Heart right ventricle (tissue), 16 donors: ENCODE results near the gene NTHL1. TPM values are rescaled to one million over a fixed set of nuclear protein-coding genes. Genes with fewer than 3 reads are reported as not detected.

ENCODE experiments used
- ATAC-seq, 8 donors: fragments of 200-7000 bp; cut with Tn5 transposase; one replicate each; pipeline ENCODE4 v1.9.1; 2020; ENCODE audit warnings: mild to moderate bottlenecking in 8 of 8, moderate library complexity in 8 of 8, moderate number of reproducible peaks in 1 of 8
- DNase-seq, 2 donors: peaks; one replicate each; pipeline ENCODE4 v3.0.0-alpha.2; 2020
- H3K27ac ChIP-seq, 10 donors: fragments of 200-600 bp; sonication (generic) in 2 of 10; one replicate each; pipeline versions ENCODE4 v1.5.0 to v1.8.0; 2020 to 2022; ENCODE audit warnings: mild to moderate bottlenecking in 3 of 10
- H3K27me3 ChIP-seq, 7 donors: fragments of 200-600 bp; one replicate each; pipeline ENCODE4 v1.8.0; 2021 to 2022; ENCODE audit warnings: mild to moderate bottlenecking in 2 of 7
- H3K36me3 ChIP-seq, 9 donors: fragments of 200-600 bp; sonication (generic) in 1 of 9; one replicate each; pipeline versions ENCODE4 v1.5.0 to v1.8.0; 2020 to 2022; ENCODE audit warnings: mild to moderate bottlenecking in 2 of 9
- H3K4me1 ChIP-seq, 9 donors: fragments of 200-600 bp; sonication (generic) in 1 of 9; one replicate each; pipeline versions ENCODE4 v1.5.0 to v1.8.0; 2020 to 2022; ENCODE audit warnings: mild to moderate bottlenecking in 4 of 9
- H3K4me3 ChIP-seq, 10 donors: fragments of 200-600 bp; sonication (generic) in 2 of 10; one replicate each; pipeline versions ENCODE4 v1.5.0 to v1.8.0; 2020 to 2022; ENCODE audit warnings: mild to moderate bottlenecking in 7 of 10, moderate library complexity in 2 of 10
- H3K9me3 ChIP-seq, 11 donors: fragments of 200-600 bp in 10 of 11; sonication (generic) in 2 of 11; one replicate each; pipeline versions ENCODE4 v1.5.0 to v1.8.0; 2013 to 2022; ENCODE audit warnings: mild to moderate bottlenecking in 2 of 11, control low read depth in 1 of 11, moderate library complexity in 1 of 11
- CTCF ChIP-seq, 9 donors: fragments of 200-600 bp; sonication (generic) in 2 of 9; IDR thresholded peaks; one replicate each; pipeline versions ENCODE4 v1.5.0 to v1.8.0; 2021 to 2022; ENCODE audit warnings: antibody characterized with exemption in 9 of 9, mild to moderate bottlenecking in 5 of 9, moderate library complexity in 1 of 9
- WGBS, 2 donors: extraction: QIAGEN DNeasy Blood & Tissue Kit; methylation state at CpG; one replicate each; pipeline ENCODE4 v1.1.7; 2013; ENCODE audit warnings: inconsistent platforms in 1 of 2; 5-methylcytosine and 5-hydroxymethylcytosine counted together
- intact Hi-C, 10 donors: fragments of 100-400 bp; cut with DNase I; formaldehyde crosslinking; loops; one replicate each; pipeline versions ENCODE4 v1.11.1 to v1.14.2; 2022
- polyA plus RNA-seq, 2 donors: library from polyadenylated mRNA; stranded (reverse); fragments of 200-250 nt; gene quantifications; one replicate each; pipeline ENCODE4 v1.2.3, GENCODE V29; 2013
- total RNA-seq, 10 donors: library from RNA; stranded (reverse); fragmentation: NEBNext Ultra II Directional in 3 of 10; extraction: Animal tissue kit (Norgen Biotek cat#: 25700) in 3 of 10; gene quantifications; one replicate each; pipeline versions ENCODE4 v1.2.1 to v1.2.4, GENCODE V29; 2021 to 2023
- donor health status: Arrhythmogenic right ventricular cardiomyopathy.
- donor health status: ischemic (EF 13 %, LVEDD 7.1; RV severe dilation, severe dysfunction).
- donor health status: healthy with polysubstance abuse.
- donor health status: DM: no; HTN: yes; CAD: no.
- donor health status: DM: no; HTN: no; CAD: no.
- donor health status: ischemic (EF 25% LVEDD 6.9; RV normal size, moderate dysfunction).
- donor health status: ischemic (EF 25% LVEDD 5.7; RV mildly dilated, moderate dysfunction).
- donor health status: healthy.
- donor health status: DM: yes; HTN: yes; CAD: no.
- donor health status: Ischemic cardiomyopathy.
- donor health status: ischemic (EF 35%, LVEDD 5.7; RV mildly dilated, moderate dysfunction).
- donor health status: nonischemic (EF 11% LVEDD 7.7; RV severe dilation, severe dysfunction).
- donor health status: DM: yes; HTN: yes; CAD: no.
- donor health status: PGD.
- donor health status: ischemic (EF 29% LVEDD 5.4; RV normal size, mild dysfunction).
- donor health status: nonischemic (EF 23%, LVEDD 6.1; RV moderate dilation, normal function).

NTHL1 gene
- total and polyA plus RNA-seq, 12 donors, result 9.8 to 51.9 (median 13.9) TPM

GRCh38 chr16:1999866-2000514, 47.6 kb downstream of the NTHL1 start:
- Histone ChIP-seq H3K36me3 (peaks cover 16 to 75% (median 63%) of the 10 kb centered on the region in 9 donors), H3K9me3 (no peaks in the 10 kb centered on the region), H3K27me3 (no peaks in the 10 kb centered on the region), H3K4me1 (peaks cover 11 to 25% (median 15%) of the 10 kb centered on the region in 9 donors), H3K27ac (no peak overlapping the region), H3K4me3 (no peak overlapping the region)
- TF ChIP-seq CTCF (IDR thresholded peaks at IDR 0.05), result no peak
- intact Hi-C loops, result loop anchor here in 2 of 10 donors (5.0 to 10.0 kb wide), 2 partner anchors 142 to 145 kb away; partner anchors contain the start of gene RAB26 (in 1 of the 2)
- 86 to 89% methylated on average over 27 to 28 of the region's 28 CpGs for WGBS, 2 donors
- ATAC-seq, result no peak
- DNase-seq, result no peak

GRCh38 chr16:1998852-1999801, 48.5 kb downstream of the NTHL1 start:
- TF ChIP-seq CTCF (IDR thresholded peaks at IDR 0.05), result no peak
- H3K36me3 ChIP-seq, result peaks cover 16 to 75% (median 63%) of the 10 kb centered on the region in 9 donors
- H3K4me3 ChIP-seq, result no peak overlapping the region
- H3K27me3 ChIP-seq, result no peaks in the 10 kb centered on the region
- H3K27ac ChIP-seq, result no peak overlapping the region
- no peak for DNase-seq
- WGBS, 2 donors, result 94 to 95% methylated on average over 38 to 39 of the region's 39 CpGs
- intact Hi-C loops, result no loop called here
- H3K4me1 ChIP-seq, result peaks cover 3 to 17% (median 7%) of the 10 kb centered on the region in 9 donors
- ATAC-seq, result no peak
- no peaks in the 10 kb centered on the region for H3K9me3 ChIP-seq

- intact Hi-C loops, result no loop called here
- Histone ChIP-seq H3K9me3 (no peaks in the 10 kb centered on the region), H3K4me3 (no peak overlapping the region), H3K4me1 (peaks cover 0 to 9% (median under 1%) of the 10 kb centered on the region in 9 donors), H3K27me3 (no peaks in the 10 kb centered on the region), H3K36me3 (peaks cover 16 to 74% (median 63%) of the 10 kb centered on the region in 9 donors), H3K27ac (no peak overlapping the region)
- DNase-seq (no peak), ATAC-seq (no peak)
- WGBS, 2 donors, result 95 to 96% methylated on average over 27 of the region's 27 CpGs
- TF ChIP-seq CTCF (IDR thresholded peaks at IDR 0.05), result no peak
Observed at GRCh38 chr16:1998360-1998835, 49.2 kb downstream of the NTHL1 start.
